GM18505 (cell line): ENCODE results near the gene RNF26.

Source experiments
- ATAC-seq: cut with Tn5 transposase; IDR thresholded peaks from one replicate; pipeline ENCODE4 v1.9.1; 2021; ENCODE audit not compliant: unreplicated experiment
- POLR2A ChIP-seq: IDR thresholded peaks from 4 replicates; pipeline ENCODE4 v1.6.1; 2011; ENCODE audit warnings: borderline replicate concordance; ENCODE audit not compliant: insufficient read depth, insufficient read length; ENCODE audit errors: extremely low read depth

The RNF26 gene

DNA sequence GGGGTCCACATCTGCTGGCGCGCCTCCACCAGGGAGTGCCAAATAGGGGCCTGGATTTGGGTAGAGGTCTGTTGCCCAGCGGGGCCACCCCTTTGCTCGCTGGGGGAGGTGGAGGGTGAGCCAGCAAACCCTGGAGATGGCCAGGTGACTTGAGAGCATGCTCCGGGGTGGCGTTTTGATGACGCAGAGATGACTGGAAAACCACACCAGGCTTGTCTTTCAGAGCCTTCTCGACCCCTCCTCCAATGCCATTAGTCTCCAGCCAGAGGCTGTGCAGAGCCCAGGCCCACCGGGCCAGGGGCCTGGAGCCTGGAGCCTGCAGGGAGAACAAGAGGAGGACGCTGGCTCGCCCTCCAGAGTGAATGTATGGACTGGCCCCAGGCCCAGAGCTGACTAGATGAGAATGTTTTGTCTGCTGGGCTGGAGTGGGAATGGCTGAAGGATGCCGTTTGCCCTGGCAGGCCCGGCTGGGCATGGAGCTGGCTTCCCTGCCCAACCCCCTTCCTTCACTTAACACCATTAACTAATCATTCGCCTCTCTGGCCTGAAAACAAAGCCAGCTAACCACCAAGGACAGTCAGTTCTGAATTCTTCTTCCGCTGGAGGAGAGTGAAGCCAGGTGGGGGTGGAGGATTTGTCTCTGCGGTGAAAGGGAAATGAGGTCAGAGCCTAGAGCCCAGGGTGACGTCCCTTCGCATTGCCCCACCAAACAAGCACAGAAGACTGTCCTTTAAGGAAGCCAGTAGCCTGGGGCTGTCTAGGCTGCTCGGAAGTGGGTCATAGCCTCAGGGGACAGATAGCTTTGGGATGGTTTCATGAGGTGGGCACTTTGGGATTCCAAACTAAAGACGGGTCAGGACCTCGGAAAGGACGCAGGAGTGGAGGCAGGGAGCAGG is 15.8 kb upstream of the RNF26 start:
- no peak for TF ChIP-seq POLR2A
- ATAC-seq: no peak

DNA sequence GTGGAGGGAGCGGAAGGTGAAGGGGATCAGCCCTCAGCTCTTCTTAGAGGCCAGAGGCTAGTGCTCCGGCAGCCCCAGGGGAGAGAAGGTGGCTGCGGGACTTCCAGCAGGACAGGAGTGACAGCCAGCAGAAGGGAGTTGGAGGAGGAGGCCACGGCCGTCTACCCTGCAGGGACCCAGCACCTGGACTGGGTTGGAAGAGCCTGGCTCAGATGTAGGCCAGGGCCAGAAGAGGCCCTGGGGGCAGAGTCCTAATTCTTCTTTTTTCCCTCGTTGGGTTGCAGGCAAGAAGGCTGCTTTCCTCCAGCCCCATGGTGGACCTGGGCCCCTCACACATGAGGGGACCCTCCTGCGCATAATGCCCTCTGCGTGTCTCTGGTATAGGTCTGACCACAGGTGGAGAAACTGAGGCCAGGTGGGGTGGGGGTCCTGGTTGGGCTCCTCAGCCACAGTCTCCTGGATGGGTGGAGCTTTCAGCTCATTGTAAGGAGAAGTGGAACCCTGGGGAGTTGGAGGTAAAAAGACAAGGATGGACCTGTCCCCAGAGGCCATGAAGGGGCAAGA is 15.1 kb upstream of the RNF26 start:
- TF ChIP-seq POLR2A: no peak

DNA sequence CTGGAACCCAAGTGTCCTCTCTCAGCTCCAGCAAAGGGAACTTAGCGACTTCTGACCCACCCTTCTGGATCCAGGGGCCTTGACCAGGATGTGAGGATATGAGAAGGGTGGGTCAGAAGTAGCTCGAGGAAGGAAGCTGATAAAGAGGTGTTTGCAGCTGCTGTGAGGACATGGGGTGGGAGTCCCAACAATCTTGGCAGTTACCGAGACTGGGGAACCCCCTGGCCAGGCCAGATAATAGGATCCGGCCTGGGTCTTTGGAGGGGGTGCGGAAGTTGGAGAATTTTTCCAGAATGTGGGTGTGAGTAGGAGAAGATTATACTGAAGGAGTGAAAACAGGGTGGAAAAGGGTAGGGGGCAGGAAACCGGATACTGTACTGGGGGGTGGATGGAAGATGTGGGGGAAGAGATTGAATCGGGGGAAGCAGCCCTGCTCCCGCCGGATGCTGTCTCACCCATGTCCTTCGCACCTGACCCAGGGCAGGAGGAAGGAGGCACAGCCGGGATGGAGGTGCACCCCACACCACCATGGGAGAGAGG is 14.6 kb upstream of the RNF26 start:
- no peak for TF ChIP-seq POLR2A
- ATAC-seq: no peak

More for the DNA sequence above, 15.1 kb upstream of the RNF26 start:
- no peak for ATAC-seq

DNA sequence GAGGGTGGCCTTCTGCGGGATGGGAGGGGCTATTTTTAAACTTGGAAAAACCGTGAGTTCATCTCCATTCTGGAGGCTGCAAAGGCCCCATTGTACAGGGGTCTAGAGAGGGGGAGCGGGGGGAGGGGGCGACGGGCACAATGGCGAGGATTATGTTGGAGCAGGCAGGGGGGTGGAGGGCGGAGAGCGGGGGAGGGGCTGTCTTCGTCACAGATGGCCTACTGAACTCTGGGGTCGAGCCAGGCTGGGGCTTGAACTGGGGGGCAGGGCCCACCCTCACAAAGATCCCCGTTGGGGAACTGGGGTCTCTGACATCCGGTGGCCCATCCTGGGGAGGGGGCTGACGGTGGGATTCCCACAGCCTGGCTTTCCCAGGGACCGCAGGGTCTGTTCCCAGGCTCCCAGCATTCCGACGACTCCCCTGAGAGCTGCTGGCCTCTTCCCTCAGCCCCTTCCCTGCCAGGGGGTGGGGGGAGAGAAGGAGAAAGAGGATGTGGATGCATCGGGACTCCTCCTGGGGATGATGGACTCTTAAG is 14.0 kb upstream of the RNF26 start:
- ATAC-seq: no peak
- TF ChIP-seq POLR2A: no peak

DNA sequence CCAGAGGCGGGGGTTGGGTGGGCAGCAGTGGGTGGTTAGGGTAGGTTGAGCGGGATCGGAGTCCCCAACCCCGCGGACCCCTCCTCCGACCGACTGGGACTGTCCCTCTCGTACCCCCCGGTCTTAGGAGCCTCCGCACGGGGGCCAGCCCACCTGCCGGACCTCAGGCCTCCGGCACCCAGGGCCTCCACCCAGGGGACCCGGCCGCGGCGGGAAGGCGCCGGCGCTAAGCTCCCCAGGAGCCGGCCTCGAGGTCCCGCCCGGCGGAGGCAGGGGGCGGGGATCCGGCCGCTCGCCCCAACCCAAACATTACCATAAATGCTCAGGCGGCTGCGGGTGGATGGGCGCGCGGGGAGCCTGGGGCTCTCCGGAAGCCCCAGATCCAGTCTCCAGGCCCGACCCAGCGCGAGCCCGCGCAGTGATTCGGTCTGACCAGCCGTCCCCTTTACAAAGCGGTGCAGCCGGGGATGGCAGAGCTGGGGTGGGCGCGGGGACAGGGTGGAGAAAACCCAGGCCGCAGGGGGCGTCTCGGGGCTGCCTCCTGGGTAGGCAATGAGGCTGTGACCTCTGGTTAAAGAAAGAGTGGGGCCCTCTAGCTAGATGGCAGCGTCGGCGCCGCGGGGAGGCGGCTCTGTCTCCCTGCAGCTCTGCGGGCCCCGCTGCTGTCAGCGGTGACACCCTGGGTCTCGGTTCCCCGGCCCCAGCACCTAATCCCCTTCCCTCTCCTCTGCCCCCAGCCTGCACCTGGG is 13.4 kb upstream of the RNF26 start:
- ATAC-seq: peak; percentile 50
- peak; percentile 65 for TF ChIP-seq POLR2A

DNA sequence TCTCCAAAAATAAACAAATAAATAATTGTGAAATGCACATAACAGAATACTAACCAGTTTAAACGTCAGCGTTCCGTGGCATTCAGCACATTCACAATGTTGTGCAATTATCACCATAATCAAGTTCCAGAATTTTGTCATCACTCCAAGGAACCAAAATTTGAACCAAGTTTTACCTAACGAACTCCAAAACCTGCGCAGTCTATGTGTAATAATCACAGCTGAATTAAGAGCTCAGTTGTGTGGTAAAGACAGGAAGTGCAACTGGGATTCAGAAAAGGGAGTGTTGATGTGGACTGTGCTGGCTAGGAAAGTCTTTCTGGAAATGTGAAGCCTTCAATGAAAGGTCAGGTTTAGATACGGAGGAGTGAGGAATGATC is 12.0 kb upstream of the RNF26 start:
- ATAC-seq: no peak
- no peak for TF ChIP-seq POLR2A

DNA sequence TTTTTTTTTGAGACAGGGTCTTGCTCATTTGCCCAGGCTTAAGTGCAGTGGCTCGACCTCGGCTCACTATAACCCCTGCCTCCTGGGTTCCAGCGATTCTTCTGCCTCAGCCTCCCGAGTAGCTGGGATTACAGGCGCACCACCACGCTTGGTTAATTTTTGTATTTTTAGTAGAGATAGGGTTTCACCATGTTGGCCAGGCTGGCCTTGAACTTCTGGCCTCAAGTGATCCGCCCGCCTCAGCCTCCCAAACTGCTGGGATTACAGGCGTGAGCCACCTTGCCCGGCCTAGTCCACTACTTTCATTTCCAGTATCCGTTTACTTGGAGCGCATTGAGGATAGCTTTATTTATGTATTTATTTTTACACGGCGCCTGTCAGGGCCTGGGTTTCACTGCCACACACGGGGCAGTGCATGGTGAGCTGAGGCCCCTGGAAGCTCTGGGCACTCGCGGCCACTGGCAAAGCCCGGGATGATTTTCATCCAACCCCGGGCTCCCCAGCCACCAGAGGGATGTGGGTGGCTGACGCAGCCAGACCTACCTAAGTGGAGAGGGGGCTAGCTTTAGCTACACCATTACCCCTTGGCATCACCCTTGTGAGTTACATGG is 11.3 kb upstream of the RNF26 start:
- ATAC-seq: no peak
- TF ChIP-seq POLR2A: no peak

DNA sequence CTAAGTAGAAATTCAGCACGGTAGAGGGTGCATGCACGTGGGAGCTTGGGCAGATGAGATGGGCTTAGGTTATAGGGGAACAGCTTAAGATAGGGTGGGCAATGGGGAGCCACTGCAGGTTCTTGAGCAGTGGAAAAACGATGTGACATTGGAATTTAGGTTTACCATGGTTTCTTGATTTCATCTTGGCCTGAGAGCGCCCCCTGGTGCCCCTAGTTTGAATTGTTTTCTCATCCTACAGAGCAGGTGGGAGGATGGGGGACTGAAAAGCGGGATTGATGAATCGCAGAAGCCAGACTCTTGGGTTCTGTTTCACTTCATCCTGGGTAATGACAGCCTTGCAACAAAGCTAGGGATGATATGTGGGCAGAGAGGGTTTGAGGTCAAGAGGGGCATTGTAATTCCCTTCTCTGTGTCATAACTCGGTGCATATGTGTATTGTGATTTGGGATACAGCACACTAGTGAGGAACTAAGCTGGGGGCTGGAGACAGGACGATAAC is 10.7 kb upstream of the RNF26 start:
- TF ChIP-seq POLR2A: no peak
- ATAC-seq: no peak

DNA sequence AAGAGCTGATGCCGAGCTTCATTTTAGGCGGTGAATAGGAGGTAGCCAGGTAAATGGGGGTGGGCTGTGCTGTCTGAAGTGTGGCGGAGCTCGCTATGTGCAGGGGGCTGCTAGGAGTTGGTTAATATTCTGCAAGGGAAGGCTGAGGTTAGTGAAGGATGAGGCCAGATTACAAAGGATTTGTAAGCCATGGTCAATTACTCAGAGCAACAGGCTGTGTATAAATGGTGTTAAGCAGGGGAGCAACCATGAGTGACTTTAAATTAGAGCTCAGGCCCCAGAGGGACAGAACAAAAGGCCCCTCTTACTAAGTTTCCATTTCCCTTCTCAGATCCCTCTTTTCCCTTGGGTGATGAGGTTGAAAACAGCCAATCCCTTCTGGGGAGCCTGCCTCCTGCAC is 10.1 kb upstream of the RNF26 start:
- no peak for TF ChIP-seq POLR2A
- no peak for ATAC-seq

DNA sequence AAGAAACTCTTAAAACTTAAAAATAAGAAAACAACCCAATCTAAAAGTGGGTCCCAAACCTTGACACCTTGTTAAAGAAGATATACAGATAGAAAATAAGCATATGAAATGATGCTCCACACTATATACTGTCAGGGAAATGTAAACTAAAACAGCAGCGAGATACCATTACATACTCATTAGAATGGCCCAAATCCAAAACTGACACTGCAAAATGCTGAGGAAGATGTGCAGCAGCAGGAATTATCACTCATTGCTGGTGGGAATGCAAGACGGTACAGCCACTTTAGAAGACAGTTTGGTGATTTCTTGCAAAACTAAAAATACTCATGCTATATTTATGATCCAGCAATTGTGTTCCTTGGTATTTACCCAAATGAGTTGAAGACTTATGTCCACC is 5.0 kb upstream of the RNF26 start:
- no peak for ATAC-seq
- no peak for TF ChIP-seq POLR2A

DNA sequence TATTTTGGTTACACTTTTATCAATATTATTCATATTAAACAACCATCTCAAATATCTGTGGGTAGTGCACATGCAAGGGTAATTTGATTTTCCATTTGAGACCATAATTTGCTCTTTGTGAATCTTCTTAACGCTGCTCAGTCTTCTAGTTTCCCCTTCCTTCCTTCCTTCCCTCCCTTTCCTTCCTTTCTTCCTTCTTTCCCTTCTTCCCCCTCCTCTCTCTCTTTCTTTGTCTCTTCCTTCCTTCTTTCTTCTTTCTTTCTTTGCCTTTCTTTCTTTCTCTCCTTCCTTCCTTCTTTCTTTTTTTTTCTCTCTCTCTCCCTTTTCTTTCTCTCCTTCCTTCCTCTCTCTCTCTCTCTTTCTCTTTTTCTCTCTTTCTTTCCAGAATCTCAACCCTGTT is 4.1 kb upstream of the RNF26 start:
- ATAC-seq: no peak
- TF ChIP-seq POLR2A: no peak

DNA sequence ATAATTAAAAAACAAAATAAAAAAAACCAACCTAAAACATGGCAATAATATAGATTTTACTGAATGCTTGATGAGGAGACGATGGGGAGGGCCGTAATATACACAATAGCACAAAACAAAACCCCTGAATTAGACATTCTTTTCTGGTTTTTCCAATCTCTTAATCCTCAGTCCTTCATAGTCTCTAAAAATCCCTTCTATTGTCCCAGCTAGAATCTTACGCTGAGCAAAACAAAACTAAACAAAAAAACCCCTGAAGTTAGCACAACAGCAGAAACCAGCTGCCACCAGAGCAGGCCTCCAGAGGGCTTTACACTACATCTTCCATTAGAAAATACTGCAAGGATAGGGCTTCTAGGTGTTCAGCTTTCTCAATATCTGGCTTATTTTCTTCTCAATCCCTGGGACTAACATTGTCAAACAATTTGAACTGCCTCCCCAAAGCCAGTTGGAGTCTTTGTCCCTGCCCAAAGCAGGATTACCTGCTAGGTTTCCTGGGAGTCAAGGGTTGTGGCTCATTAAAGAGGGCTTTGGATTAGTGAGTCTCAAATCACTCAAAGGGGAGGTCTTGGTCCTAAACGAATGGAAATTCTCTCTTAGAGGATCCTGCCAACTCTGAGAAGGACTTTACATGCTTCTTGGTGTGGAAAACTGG is 2.1 kb upstream of the RNF26 start:
- TF ChIP-seq POLR2A: no peak
- ATAC-seq: no peak
